SK-N-SH (cell line): Measurements from ENCODE around the gene FGD6. TPM values are rescaled to one million over a fixed set of nuclear protein-coding genes. Genes with fewer than 3 reads are reported as not detected.
A peak's percentile ranks its signal among the peaks of the same experiment; 100 is the strongest.

ENCODE experiments used
- CTCF ChIA-PET: fragments of 300-600, 350-600 bp; formaldehyde crosslinking; extraction: SDS; loops from one replicate; lab custom pipeline; 2021; lab: Yijun Ruan, JAX
- POLR2A ChIA-PET: fragments of 350-600 bp; sonication (Branson Sonifier 250); formaldehyde crosslinking; extraction: SDS; loops from one replicate; lab custom pipeline; 2020; ENCODE audit warnings: antibody characterized with exemption, inconsistent platforms; lab: Yijun Ruan, JAX
- DNase-seq: peaks from one replicate; pipeline ENCODE4 v3.0.0; 2012
- H2AFZ ChIP-seq: fragments of 200-600 bp; sonication (generic); 2 replicates; pipeline ENCODE4 v1.8.1; 2016; ENCODE audit warnings: antibody characterized with exemption, mild to moderate bottlenecking, low read depth
- H3F3A ChIP-seq: fragments of 200-600 bp; sonication (generic); replicated peaks from 2 replicates; pipeline ENCODE3; 2016; ENCODE audit warnings: antibody characterized with exemption, mild to moderate bottlenecking; ENCODE audit not compliant: insufficient read depth
- H3K27ac ChIP-seq, 2 experiments: fragments of 200-500 bp in 1 of 2; fragments of 200-600 bp in 1 of 2; sonication (Bioruptor generic) in 1 of 2; sonication (generic), shearing (Covaris generic) in 1 of 2; 2 replicates each; pipeline versions ENCODE4 v1.5.1 to v1.6.1; 2014 to 2016; ENCODE audit warnings: low read depth in 2 of 2, inconsistent platforms in 1 of 2, low read length in 1 of 2, mild to moderate bottlenecking in 1 of 2, mixed read lengths in 1 of 2
- H3K27me3 ChIP-seq: fragments of 200-600 bp; sonication (generic), shearing (Covaris generic); 2 replicates; pipeline ENCODE4 v1.6.1; 2016; ENCODE audit warnings: mixed run types; ENCODE audit not compliant: insufficient read depth
- H3K36me3 ChIP-seq, 2 experiments: fragments of 200-500 bp in 1 of 2; fragments of 200-600 bp in 1 of 2; sonication (Bioruptor generic) in 1 of 2; sonication (generic) in 1 of 2; replicated peaks in 1 of 2; 2 replicates each; pipeline versions ENCODE3 to v1.5.1; 2014 to 2016; ENCODE audit warnings: low read length in 1 of 2, mild to moderate bottlenecking in 1 of 2; ENCODE audit not compliant: insufficient read depth in 2 of 2, control insufficient read depth in 1 of 2
- H3K4me1 ChIP-seq, 2 experiments: fragments of 200-500 bp in 1 of 2; fragments of 200-600 bp in 1 of 2; sonication (Bioruptor generic) in 1 of 2; sonication (generic), shearing (Covaris generic) in 1 of 2; 2 replicates each; pipeline versions ENCODE4 v1.5.1 to v1.6.1; 2014 to 2016; ENCODE audit warnings: low read depth in 1 of 2, low read length in 1 of 2, mixed run types in 1 of 2; ENCODE audit not compliant: insufficient read depth in 2 of 2, control insufficient read depth in 1 of 2
- H3K4me2 ChIP-seq: fragments of 200-600 bp; sonication (generic), shearing (Covaris generic); 2 replicates; pipeline ENCODE4 v1.6.1; 2017; ENCODE audit warnings: mixed run types
- H3K4me3 ChIP-seq, 2 experiments: fragments of 200-500 bp in 1 of 2; fragments of 200-600 bp in 1 of 2; sonication (Bioruptor generic) in 1 of 2; sonication (generic), shearing (Covaris generic) in 1 of 2; 2 replicates each; pipeline versions ENCODE4 v1.5.1 to v1.8.1; 2014 to 2016; ENCODE audit warnings: low read depth in 2 of 2, inconsistent platforms in 1 of 2, low read length in 1 of 2, mild to moderate bottlenecking in 1 of 2, mixed read lengths in 1 of 2, moderate library complexity in 1 of 2
- H3K79me2 ChIP-seq: fragments of 200-600 bp; sonication (generic); 2 replicates; pipeline ENCODE4 v1.8.1; 2017; ENCODE audit warnings: mild to moderate bottlenecking; ENCODE audit not compliant: insufficient read depth
- H3K9ac ChIP-seq: fragments of 200-600 bp; sonication (generic); 2 replicates; pipeline ENCODE4 v1.6.1; 2017; ENCODE audit warnings: mixed run types
- H3K9me2 ChIP-seq: fragments of 200-600 bp; sonication (generic); 2 replicates; pipeline ENCODE4 v1.6.1; 2017; ENCODE audit warnings: mixed run types
- H3K9me3 ChIP-seq: fragments of 200-600 bp; sonication (generic); 2 replicates; pipeline ENCODE4 v1.6.1; 2017; ENCODE audit warnings: mixed run types, mild to moderate bottlenecking, moderate library complexity
- H4K20me1 ChIP-seq: fragments of 200-600 bp; sonication (generic); 2 replicates; pipeline ENCODE4 v1.6.1; 2017; ENCODE audit warnings: mild to moderate bottlenecking, mixed run types; ENCODE audit not compliant: insufficient read depth
- CHD2 ChIP-seq: fragments of 150-350 bp; IDR thresholded peaks from 2 replicates; pipeline ENCODE4 v1.6.1; 2018; ENCODE audit warnings: low read length; ENCODE audit not compliant: partially characterized antibody
- ELF1 ChIP-seq: IDR thresholded peaks from 2 replicates; pipeline ENCODE4 v1.4.0; 2012
- EZH2phosphoT487 ChIP-seq: fragments of 200-600 bp; sonication (generic); IDR thresholded peaks from 2 replicates; pipeline ENCODE4 v1.6.1; 2017; ENCODE audit warnings: low read depth, mixed run types, mild to moderate bottlenecking, antibody characterized with exemption, moderate library complexity, borderline replicate concordance
- FOXJ3 ChIP-seq: sonication (generic); formaldehyde crosslinking; IDR thresholded peaks from 2 replicates; pipeline ENCODE4 v1.5.1; 2020; ENCODE audit warnings: mild to moderate bottlenecking, missing genetic modification reagents
- GABPA ChIP-seq: IDR thresholded peaks from 2 replicates; pipeline ENCODE4 v1.4.0; 2012; ENCODE audit warnings: low read depth, mild to moderate bottlenecking
- MXI1 ChIP-seq: IDR thresholded peaks from 2 replicates; pipeline ENCODE4 v1.6.1; 2012; ENCODE audit warnings: mild to moderate bottlenecking, low read depth, low read length, improper control_type of control experiment
- NFIC ChIP-seq: IDR thresholded peaks from 2 replicates; pipeline ENCODE4 v1.4.0; 2012; ENCODE audit warnings: borderline replicate concordance
- POLR2AphosphoS5 ChIP-seq: IDR thresholded peaks from 2 replicates; pipeline ENCODE4 v1.6.1; 2012; ENCODE audit warnings: low read depth, low read length
- RAD21 ChIP-seq: IDR thresholded peaks from 2 replicates; pipeline ENCODE4 v1.6.1; 2012; ENCODE audit warnings: mild to moderate bottlenecking, low read length
- RCOR1 ChIP-seq: fragments of 150-350 bp; IDR thresholded peaks from 2 replicates; pipeline ENCODE4 v1.6.1; 2017; ENCODE audit warnings: antibody characterized with exemption, low read length
- RFX5 ChIP-seq: IDR thresholded peaks from 2 replicates; pipeline ENCODE4 v1.6.1; 2012; ENCODE audit warnings: mild to moderate bottlenecking, improper control_type of control experiment, low read length
- SIN3A ChIP-seq: IDR thresholded peaks from 2 replicates; pipeline ENCODE4 v1.6.1; 2012; ENCODE audit warnings: low read depth, mild to moderate bottlenecking, low read length, moderate library complexity, borderline replicate concordance
- YY1 ChIP-seq: IDR thresholded peaks from 2 replicates; pipeline ENCODE4 v1.4.0; 2012; ENCODE audit warnings: low read depth, mild to moderate bottlenecking
- WGBS: methylation state at CpG from one replicate; pipeline ENCODE4 v1.1.6; 2017; ENCODE audit warnings: low lambda C conversion rate; 5-methylcytosine and 5-hydroxymethylcytosine counted together
- polyA plus RNA-seq, 3 experiments: library from polyadenylated mRNA; depleted of rRNA; stranded (reverse); fragments of >200 nt; gene quantifications; 2 replicates each; pipeline ENCODE4 v1.2.3, GENCODE V29; 2012
- TF ChIP-seq, protein P1 (sequence below): IDR thresholded peaks from 2 replicates; pipeline ENCODE4 v1.4.0; 2012; ENCODE audit warnings: low read depth, borderline replicate concordance
- TF ChIP-seq, protein P2 (sequence below): fragments of 150-350 bp; IDR thresholded peaks from 2 replicates; pipeline ENCODE4 v1.6.1; 2017; ENCODE audit warnings: antibody characterized with exemption, low read length, low read depth, borderline replicate concordance
- TF ChIP-seq, protein P3 (sequence below): fragments of 150-350 bp; IDR thresholded peaks from 2 replicates; pipeline ENCODE4 v1.6.1; 2016; ENCODE audit warnings: mild to moderate bottlenecking, low read depth, low read length
- TF ChIP-seq, protein P4 (sequence below): fragments of 200-600 bp; sonication (generic); IDR thresholded peaks from 2 replicates; pipeline ENCODE4 v1.6.1; 2017; ENCODE audit warnings: antibody characterized with exemption, mild to moderate bottlenecking, moderate library complexity

FGD6 gene
- polyA plus RNA-seq, 1 of the 3 experiments (the other 2 are of a cell fraction): 2.8 TPM

DNA sequence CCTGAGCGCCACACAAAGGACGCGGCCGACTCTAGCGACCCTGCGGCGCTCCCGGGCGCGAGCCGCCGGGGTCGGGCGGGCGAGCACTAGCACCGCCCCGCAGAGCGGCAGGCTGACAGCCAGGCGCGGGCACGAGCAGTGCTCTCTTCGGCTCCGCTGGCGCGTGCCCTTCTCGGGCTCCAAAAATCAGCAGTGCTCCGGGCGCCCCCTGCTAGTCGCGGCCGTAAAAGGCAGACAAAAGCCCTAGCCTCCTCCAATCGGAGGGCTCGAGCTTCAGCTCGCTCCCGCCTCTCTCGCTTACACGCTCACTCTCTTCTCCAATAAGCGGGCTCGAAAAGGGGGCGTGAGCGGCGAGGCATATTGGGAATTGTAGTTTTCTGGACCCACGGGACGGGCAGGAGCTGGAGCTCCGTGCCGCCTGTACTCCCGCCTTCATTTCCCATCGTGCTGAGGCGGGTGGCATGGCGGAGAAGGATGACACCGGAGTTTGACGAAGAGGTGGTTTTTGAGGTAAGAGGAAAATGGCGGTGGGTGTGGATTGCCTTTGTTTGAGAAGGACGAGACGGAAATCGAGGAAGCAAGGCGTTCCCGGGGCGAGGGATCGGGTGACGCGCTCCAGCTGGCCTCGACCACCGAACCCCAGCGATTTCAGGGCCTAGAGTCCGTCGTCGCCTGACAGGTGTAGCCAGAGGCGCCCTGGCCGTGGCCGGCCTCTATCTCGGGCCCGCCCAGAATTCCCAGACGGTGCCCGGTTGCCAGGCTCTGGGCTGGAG lies at the start of gene FGD6, which contains the start of gene VEZT (continued):
- TF ChIP-seq, protein P1, sequence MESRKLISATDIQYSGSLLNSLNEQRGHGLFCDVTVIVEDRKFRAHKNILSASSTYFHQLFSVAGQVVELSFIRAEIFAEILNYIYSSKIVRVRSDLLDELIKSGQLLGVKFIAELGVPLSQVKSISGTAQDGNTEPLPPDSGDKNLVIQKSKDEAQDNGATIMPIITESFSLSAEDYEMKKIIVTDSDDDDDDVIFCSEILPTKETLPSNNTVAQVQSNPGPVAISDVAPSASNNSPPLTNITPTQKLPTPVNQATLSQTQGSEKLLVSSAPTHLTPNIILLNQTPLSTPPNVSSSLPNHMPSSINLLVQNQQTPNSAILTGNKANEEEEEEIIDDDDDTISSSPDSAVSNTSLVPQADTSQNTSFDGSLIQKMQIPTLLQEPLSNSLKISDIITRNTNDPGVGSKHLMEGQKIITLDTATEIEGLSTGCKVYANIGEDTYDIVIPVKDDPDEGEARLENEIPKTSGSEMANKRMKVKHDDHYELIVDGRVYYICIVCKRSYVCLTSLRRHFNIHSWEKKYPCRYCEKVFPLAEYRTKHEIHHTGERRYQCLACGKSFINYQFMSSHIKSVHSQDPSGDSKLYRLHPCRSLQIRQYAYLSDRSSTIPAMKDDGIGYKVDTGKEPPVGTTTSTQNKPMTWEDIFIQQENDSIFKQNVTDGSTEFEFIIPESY: no peak
- TF ChIP-seq RAD21: peak; percentile 75
- 0 out of 2 replicates have a peak, but pooled peaks have one; percentile 28 for TF ChIP-seq GABPA
- TF ChIP-seq MXI1: peak; percentile 95
- TF ChIP-seq SIN3A: peak; percentile 21; the same call in 1 of the 2 replicates
- no peak for TF ChIP-seq RFX5
- TF ChIP-seq, protein P2, sequence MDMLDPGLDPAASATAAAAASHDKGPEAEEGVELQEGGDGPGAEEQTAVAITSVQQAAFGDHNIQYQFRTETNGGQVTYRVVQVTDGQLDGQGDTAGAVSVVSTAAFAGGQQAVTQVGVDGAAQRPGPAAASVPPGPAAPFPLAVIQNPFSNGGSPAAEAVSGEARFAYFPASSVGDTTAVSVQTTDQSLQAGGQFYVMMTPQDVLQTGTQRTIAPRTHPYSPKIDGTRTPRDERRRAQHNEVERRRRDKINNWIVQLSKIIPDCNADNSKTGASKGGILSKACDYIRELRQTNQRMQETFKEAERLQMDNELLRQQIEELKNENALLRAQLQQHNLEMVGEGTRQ: no peak
- peak; percentile 85; the same call in 1 of the 2 replicates for TF ChIP-seq YY1
- TF ChIP-seq, protein P3, sequence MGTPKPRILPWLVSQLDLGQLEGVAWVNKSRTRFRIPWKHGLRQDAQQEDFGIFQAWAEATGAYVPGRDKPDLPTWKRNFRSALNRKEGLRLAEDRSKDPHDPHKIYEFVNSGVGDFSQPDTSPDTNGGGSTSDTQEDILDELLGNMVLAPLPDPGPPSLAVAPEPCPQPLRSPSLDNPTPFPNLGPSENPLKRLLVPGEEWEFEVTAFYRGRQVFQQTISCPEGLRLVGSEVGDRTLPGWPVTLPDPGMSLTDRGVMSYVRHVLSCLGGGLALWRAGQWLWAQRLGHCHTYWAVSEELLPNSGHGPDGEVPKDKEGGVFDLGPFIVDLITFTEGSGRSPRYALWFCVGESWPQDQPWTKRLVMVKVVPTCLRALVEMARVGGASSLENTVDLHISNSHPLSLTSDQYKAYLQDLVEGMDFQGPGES: peak; percentile 80

DNA sequence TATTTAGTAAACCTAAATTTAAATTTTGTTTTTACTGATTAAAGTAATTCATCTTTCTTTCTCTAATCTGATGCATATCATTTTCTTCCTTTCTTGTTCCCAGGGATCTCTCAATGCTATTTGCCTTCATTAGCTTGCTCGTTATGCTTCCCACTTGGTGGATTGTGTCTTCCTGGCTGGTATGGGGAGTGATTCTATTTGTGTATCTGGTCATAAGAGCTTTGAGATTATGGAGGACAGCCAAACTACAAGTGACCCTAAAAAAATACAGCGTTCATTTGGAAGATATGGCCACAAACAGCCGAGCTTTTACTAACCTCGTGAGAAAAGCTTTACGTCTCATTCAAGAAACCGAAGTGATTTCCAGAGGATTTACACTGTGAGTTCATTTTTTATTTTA lies 49.0 kb upstream of the FGD6 start:
- no peak for DNase-seq
- H3F3A ChIP-seq: peaks cover 12% of the 10 kb centered on the region
- no peak overlapping the region for H2AFZ ChIP-seq
- no peak overlapping the region for H3K4me2 ChIP-seq
- H3K9me2 ChIP-seq: no peaks in the 10 kb centered on the region
- no peaks in the 10 kb centered on the region for H3K9me3 ChIP-seq
- CTCF ChIA-PET: interaction anchor here (0.7 to 0.9 kb wide), 2 partner anchors 21 to 36 kb away, joined by 4 read pairs; no protein-coding TSS in a partner anchor
- POLR2A ChIA-PET: no interaction called here
- H3K27ac ChIP-seq: no peak overlapping the region
- no peak overlapping the region for H3K9ac ChIP-seq
- H4K20me1 ChIP-seq: no peaks in the 10 kb centered on the region
- 98% methylated on average over 6 of the region's 6 CpGs for WGBS
- no peaks in the 10 kb centered on the region for H3K27me3 ChIP-seq
- H3K36me3 ChIP-seq: peaks cover 61 to 79% of the 10 kb centered on the region in 2 experiments
- H3K79me2 ChIP-seq: peaks cover 9% of the 10 kb centered on the region; the same call in 1 of the 2 replicates
- H3K4me3 ChIP-seq: no peak overlapping the region
- no peak for TF ChIP-seq POLR2AphosphoS5
- TF ChIP-seq FOXJ3 (CRISPR knock-in tag): no peak
- TF ChIP-seq RFX5: no peak
- no peak for TF ChIP-seq GABPA
- TF ChIP-seq, protein P4, sequence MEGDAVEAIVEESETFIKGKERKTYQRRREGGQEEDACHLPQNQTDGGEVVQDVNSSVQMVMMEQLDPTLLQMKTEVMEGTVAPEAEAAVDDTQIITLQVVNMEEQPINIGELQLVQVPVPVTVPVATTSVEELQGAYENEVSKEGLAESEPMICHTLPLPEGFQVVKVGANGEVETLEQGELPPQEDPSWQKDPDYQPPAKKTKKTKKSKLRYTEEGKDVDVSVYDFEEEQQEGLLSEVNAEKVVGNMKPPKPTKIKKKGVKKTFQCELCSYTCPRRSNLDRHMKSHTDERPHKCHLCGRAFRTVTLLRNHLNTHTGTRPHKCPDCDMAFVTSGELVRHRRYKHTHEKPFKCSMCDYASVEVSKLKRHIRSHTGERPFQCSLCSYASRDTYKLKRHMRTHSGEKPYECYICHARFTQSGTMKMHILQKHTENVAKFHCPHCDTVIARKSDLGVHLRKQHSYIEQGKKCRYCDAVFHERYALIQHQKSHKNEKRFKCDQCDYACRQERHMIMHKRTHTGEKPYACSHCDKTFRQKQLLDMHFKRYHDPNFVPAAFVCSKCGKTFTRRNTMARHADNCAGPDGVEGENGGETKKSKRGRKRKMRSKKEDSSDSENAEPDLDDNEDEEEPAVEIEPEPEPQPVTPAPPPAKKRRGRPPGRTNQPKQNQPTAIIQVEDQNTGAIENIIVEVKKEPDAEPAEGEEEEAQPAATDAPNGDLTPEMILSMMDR: no peak
- no peak for TF ChIP-seq ELF1
- TF ChIP-seq MXI1: no peak
- no peak for TF ChIP-seq EZH2phosphoT487
- TF ChIP-seq RCOR1: no peak
- TF ChIP-seq CHD2: no peak
- no peak for TF ChIP-seq NFIC
- H3K4me1 ChIP-seq: peaks cover 0 to 9% of the 10 kb centered on the region in 2 experiments; a peak in 2 of 4 replicates
